ENCODE results near the gene BAD. TPM values are rescaled to one million over a fixed set of nuclear protein-coding genes. Genes with fewer than 3 reads are reported as not detected.
A peak's percentile ranks its signal among the peaks of the same experiment; 100 is the strongest.
"Not testable (repeated sequence)": the region's sequence is repeated elsewhere in the genome, so short reads cannot be mapped to it uniquely, and the experiment has no call there.

BAD gene
- total RNA-seq, 6 experiments from 2014 or later: 22.0 to 53.8 (median 26.0) TPM

GRCh38 chr11:64318766-64319761 is 34.6 kb upstream of the BAD start:
- TF ChIP-seq POLR2A (IDR thresholded peaks at IDR 0.05): no peak
- WGBS (ENCODE audit: insufficient coverage, low coverage, low lambda C conversion rate, missing lambda C conversion rate): 16% methylated on average over 18 of the region's 19 CpGs
- DNase-seq: peak in 1 of 3 donors; percentile 59
- Histone ChIP-seq H3K9me3 (no peaks in the 10 kb centered on the region), H3K4me3 (peak overlapping the region; percentile 86 to 94 (median 93)), H3K27me3 (no peaks in the 10 kb centered on the region), H3K4me1 (peaks cover 0 to 15% (median 7%) of the 10 kb centered on the region in 4 donors), H3K36me3 (peaks cover 0 to 16% (median 8%) of the 10 kb centered on the region in 4 donors), H3K27ac (peak overlapping the region in 2 of 3 donors; percentile 97 to 99)
- ATAC-seq: no peak
- intact Hi-C loops (cut with DNase I): no loop called here

- intact Hi-C loops (cut with DNase I): no loop called here
- ATAC-seq: peak; percentile 82 to 89 (median 86)
- H3K36me3 ChIP-seq: peaks cover 0 to 22% (median 10%) of the 10 kb centered on the region in 4 donors
- peak; percentile 97 to 98 (median 98) for DNase-seq
- H3K27ac ChIP-seq: peak within 1 kb of the TSS; percentile 92 to 99 (median 97)
- H3K27me3 ChIP-seq: no peaks in the 10 kb centered on the region
- H3K4me1 ChIP-seq: peaks cover 0 to 15% (median 7%) of the 10 kb centered on the region in 4 donors
- peak; percentile 91 for TF ChIP-seq POLR2A (IDR thresholded peaks at IDR 0.05)
- TF ChIP-seq CTCF (IDR thresholded peaks at IDR 0.05): peak; percentile 25 to 50 (median 36)
- WGBS (ENCODE audit: insufficient coverage, low coverage, low lambda C conversion rate, missing lambda C conversion rate): 0% methylated on average over 19 of the region's 61 CpGs
- H3K9me3 ChIP-seq: no peaks in the 10 kb centered on the region
- H3K4me3 ChIP-seq: peak within 1 kb of the TSS; percentile 86 to 94 (median 93)
Measured at GRCh38 chr11:64317961-64318765, 33.7 kb upstream of the BAD start, which contains the start of gene PRDX5. TSS of gene PRDX5 (plus strand) at chr11:64318121. CDS start at chr11:64318216, 95 bp downstream.

- peaks cover 0 to 22% (median 10%) of the 10 kb centered on the region in 4 donors for H3K36me3 ChIP-seq
- H3K27me3 ChIP-seq: no peaks in the 10 kb centered on the region
- peak within 1 kb of the TSS; percentile 86 to 94 (median 93) for H3K4me3 ChIP-seq
- H3K27ac ChIP-seq: peak within 1 kb of the TSS; percentile 92 to 99 (median 97)
- intact Hi-C loops (cut with DNase I): no loop called here
- peaks cover 0 to 15% (median 7%) of the 10 kb centered on the region in 4 donors for H3K4me1 ChIP-seq
- peak; percentile 95 to 99 (median 98) for DNase-seq
- TF ChIP-seq POLR2A (IDR thresholded peaks at IDR 0.05) (peak; percentile 74), CTCF (IDR thresholded peaks at IDR 0.05) (no peak)
- peak; percentile 78 to 85 (median 82) for ATAC-seq
- 0% methylated on average over 12 of the region's 43 CpGs for WGBS (ENCODE audit: insufficient coverage, low coverage, low lambda C conversion rate, missing lambda C conversion rate)
- no peaks in the 10 kb centered on the region for H3K9me3 ChIP-seq
Measured at GRCh38 chr11:64317325-64317960, 33.0 kb upstream of the BAD start, which contains the start of gene TRMT112. TSS of gene TRMT112 (minus strand) at chr11:64317559. CDS start at chr11:64317526, 33 bp downstream.

DNA sequence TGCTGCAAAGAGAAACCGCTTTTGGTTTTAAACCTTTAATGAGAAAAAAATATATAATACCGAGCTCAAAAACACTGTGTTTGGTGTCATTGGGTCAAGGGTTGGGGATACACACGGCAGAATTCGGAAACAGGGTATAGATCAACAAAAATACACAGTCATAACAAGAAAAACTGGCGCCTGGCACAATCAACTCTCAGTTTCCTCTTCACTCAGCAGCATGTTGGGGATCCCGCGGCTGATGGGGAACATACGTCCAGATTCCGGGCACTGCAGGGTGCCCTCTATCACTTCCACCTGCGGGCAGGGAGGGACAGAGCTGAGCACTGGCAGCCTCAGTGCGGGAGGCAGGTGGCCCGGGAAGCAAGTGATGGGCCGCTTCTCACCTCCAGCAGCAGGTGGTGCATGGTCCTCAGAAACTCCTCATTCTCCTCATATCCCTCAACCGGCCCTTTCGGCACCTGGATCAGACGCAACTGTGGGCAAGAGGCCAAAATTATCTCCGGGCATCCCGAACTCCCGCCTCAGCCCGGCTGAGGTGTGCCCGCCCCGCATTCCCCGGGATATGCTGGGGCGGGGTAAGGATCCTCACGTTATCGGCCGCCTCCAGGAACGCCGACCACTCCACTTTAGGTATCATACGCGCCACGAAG is 32.3 kb upstream of the BAD start:
- Histone ChIP-seq H3K4me1 (peaks cover 0 to 15% (median 7%) of the 10 kb centered on the region in 4 donors), H3K9me3 (no peaks in the 10 kb centered on the region), H3K36me3 (peaks cover 0 to 22% (median 10%) of the 10 kb centered on the region in 4 donors), H3K4me3 (peak overlapping the region; percentile 86 to 94 (median 93)), H3K27ac (peak overlapping the region; percentile 92 to 99 (median 97)), H3K27me3 (no peaks in the 10 kb centered on the region)
- intact Hi-C loops (cut with DNase I): no loop called here
- peak in 1 of 3 donors; percentile 71 for DNase-seq
- 3% methylated on average over 22 of the region's 32 CpGs for WGBS (ENCODE audit: insufficient coverage, low coverage, low lambda C conversion rate, missing lambda C conversion rate)
- no peak for TF ChIP-seq POLR2A (IDR thresholded peaks at IDR 0.05)
- peak in 2 of 4 donors; percentile 13 to 18 for TF ChIP-seq CTCF (IDR thresholded peaks at IDR 0.05)
- ATAC-seq: peak; percentile 0 to 6 (median 4)

GRCh38 chr11:64315667-64316526 is 31.4 kb upstream of the BAD start:
- Histone ChIP-seq H3K36me3 (peaks cover 0 to 22% (median 10%) of the 10 kb centered on the region in 4 donors), H3K4me3 (peak overlapping the region in 1 of 3 donors; percentile 94), H3K4me1 (peaks cover 0 to 15% (median 7%) of the 10 kb centered on the region in 4 donors), H3K27ac (peak overlapping the region in 1 of 3 donors; percentile 97)
- WGBS (ENCODE audit: insufficient coverage, low coverage, low lambda C conversion rate, missing lambda C conversion rate): 60% methylated on average over 15 of the region's 25 CpGs
- DNase-seq; intact Hi-C loops (cut with DNase I); H3K9me3 ChIP-seq; ATAC-seq; H3K27me3 ChIP-seq: not testable (repeated sequence)

All from right lobe of liver (tissue), 6 donors.